H1 (cell line): ENCODE results near the gene AGBL1. TPM values are rescaled to one million over a fixed set of nuclear protein-coding genes. Genes with fewer than 3 reads are reported as not detected.
A peak's percentile ranks its signal among the peaks of the same experiment; 100 is the strongest.

ENCODE experiments used
- CTCF ChIA-PET: fragments of 300-600 bp; sonication (Branson Sonifier 250); formaldehyde crosslinking; loops from one replicate; lab custom pipeline; 2021; ENCODE audit not compliant: partially characterized antibody; lab: Charles Lee
- POLR2A ChIA-PET: fragments of 300-600 bp; sonication (Branson Sonifier 250); formaldehyde crosslinking; loops from one replicate; lab custom pipeline; 2021; ENCODE audit warnings: inconsistent platforms; ENCODE audit not compliant: partially characterized antibody; lab: Charles Lee
- DNase-seq, 2 experiments: peaks; one replicate each; pipeline versions ENCODE4 v3.0.0 to v3.0.0-alpha.2; 2010 to 2022; ENCODE audit warnings: low spot score in 2 of 2, low read depth in 1 of 2, mixed read lengths in 1 of 2
- FAIRE-seq: peaks from 2 replicates; lab custom pipeline; 2011; peaks lifted over from hg19 to GRCh38; lab: Jason Lieb, UNC
- H2AFZ ChIP-seq: 2 replicates; pipeline ENCODE4 v1.8.1; 2012; ENCODE audit warnings: low read length, inconsistent platforms
- H2AK5ac ChIP-seq: 2 replicates; pipeline ENCODE4 v1.6.1; 2013; ENCODE audit warnings: low read depth, low read length
- H2BK120ac ChIP-seq: replicated peaks from 2 replicates; pipeline ENCODE3; 2013; ENCODE audit warnings: low read depth, low read length, inconsistent platforms
- H2BK12ac ChIP-seq: 2 replicates; pipeline ENCODE4 v1.6.1; 2013; ENCODE audit warnings: low read depth, low read length
- H2BK15ac ChIP-seq: 2 replicates; pipeline ENCODE4 v1.6.1; 2013; ENCODE audit warnings: low read length
- H2BK20ac ChIP-seq: 2 replicates; pipeline ENCODE4 v1.6.1; 2013; ENCODE audit warnings: low read length
- H2BK5ac ChIP-seq: 2 replicates; pipeline ENCODE4 v1.6.1; 2013; ENCODE audit warnings: low read depth, low read length
- H3K14ac ChIP-seq: 2 replicates; pipeline ENCODE4 v1.6.1; 2013; ENCODE audit warnings: inconsistent platforms; ENCODE audit not compliant: insufficient read length
- H3K18ac ChIP-seq: 2 replicates; pipeline ENCODE4 v1.6.1; 2013; ENCODE audit warnings: low read length; ENCODE audit errors: extremely low read depth
- H3K23ac ChIP-seq: 2 replicates; pipeline ENCODE4 v1.6.1; 2013; ENCODE audit warnings: inconsistent platforms; ENCODE audit not compliant: insufficient read length
- H3K23me2 ChIP-seq: 2 replicates; pipeline ENCODE4 v1.6.1; 2013; ENCODE audit warnings: low read depth, low read length
- H3K27ac ChIP-seq: 2 replicates; pipeline ENCODE4 v1.6.1; 2011; ENCODE audit warnings: low read depth, low read length, inconsistent platforms
- H3K27me3 ChIP-seq, 4 experiments: replicated peaks in 1 of 4; 1 replicate in 1 of 4; 2 replicates in 3 of 4; pipeline versions ENCODE4 v1.6.1 to v1.8.1; 2011 to 2013; ENCODE audit warnings: low read length in 3 of 4, mild to moderate bottlenecking in 3 of 4, inconsistent platforms in 2 of 4, mixed read lengths in 2 of 4, moderate library complexity in 1 of 4; ENCODE audit not compliant: control insufficient read depth in 3 of 4, insufficient read depth in 3 of 4; ENCODE audit errors: extremely low read depth in 1 of 4
- H3K36me3 ChIP-seq, 4 experiments: 2 replicates each; pipeline versions ENCODE4 v1.6.1 to v1.8.1; 2011 to 2013; ENCODE audit warnings: mild to moderate bottlenecking in 4 of 4, low read length in 3 of 4, moderate library complexity in 2 of 4, control low read depth in 1 of 4, inconsistent platforms in 1 of 4; ENCODE audit not compliant: insufficient read depth in 4 of 4, control insufficient read depth in 2 of 4
- H3K4ac ChIP-seq: replicated peaks from 2 replicates; pipeline ENCODE3; 2013; ENCODE audit warnings: low read length, low read depth, mixed read lengths, inconsistent platforms; ENCODE audit not compliant: insufficient read length
- H3K4me1 ChIP-seq, 4 experiments: replicated peaks in 1 of 4; 1 replicate in 1 of 4; 2 replicates in 3 of 4; pipeline versions ENCODE4 v1.6.1 to v1.8.1; 2011 to 2013; ENCODE audit warnings: low read length in 3 of 4, inconsistent platforms in 2 of 4, mixed read lengths in 1 of 4; ENCODE audit not compliant: insufficient read depth in 4 of 4, control insufficient read depth in 3 of 4
- H3K4me2 ChIP-seq, 2 experiments: 2 replicates each; pipeline versions ENCODE4 v1.6.1 to v1.8.1; 2011 to 2013; ENCODE audit warnings: low read depth in 2 of 2, low read length in 2 of 2, control low read depth in 1 of 2, inconsistent platforms in 1 of 2, mild to moderate bottlenecking in 1 of 2; ENCODE audit not compliant: insufficient read depth in 1 of 2
- H3K4me3 ChIP-seq, 4 experiments: fragments of 200-600, 300-600 bp in 1 of 4; sonication (generic), shearing (Covaris generic), sonication (Bioruptor Twin) in 1 of 4; 2 replicates each; pipeline versions ENCODE4 v1.5.1 to v1.8.1; 2011 to 2016; ENCODE audit warnings: low read length in 4 of 4, low read depth in 3 of 4, control low read depth in 2 of 4, inconsistent platforms in 2 of 4, mild to moderate bottlenecking in 2 of 4, mixed read lengths in 1 of 4, moderate library complexity in 1 of 4; ENCODE audit not compliant: insufficient read depth in 2 of 4; ENCODE audit errors: extremely low read depth in 1 of 4
- H3K56ac ChIP-seq: replicated peaks from 2 replicates; pipeline ENCODE3; 2013; ENCODE audit warnings: low read depth, mild to moderate bottlenecking, mixed read lengths, low read length, inconsistent platforms; ENCODE audit not compliant: insufficient read length
- H3K79me1 ChIP-seq: 2 replicates; pipeline ENCODE4 v1.6.1; 2013; ENCODE audit warnings: low read depth, low read length, control low read depth
- H3K79me2 ChIP-seq, 2 experiments: 2 replicates each; pipeline versions ENCODE4 v1.6.1 to v1.8.1; 2012 to 2013; ENCODE audit warnings: low read length in 2 of 2, mild to moderate bottlenecking in 2 of 2, inconsistent platforms in 1 of 2; ENCODE audit not compliant: insufficient read depth in 2 of 2, control insufficient read depth in 1 of 2
- H3K9ac ChIP-seq, 4 experiments: replicated peaks in 1 of 4; 1 replicate in 1 of 4; 2 replicates in 3 of 4; pipeline versions ENCODE4 v1.6.1 to v1.8.1; 2011 to 2013; ENCODE audit warnings: low read depth in 3 of 4, low read length in 3 of 4, control low read depth in 2 of 4, mild to moderate bottlenecking in 2 of 4, moderate library complexity in 2 of 4, inconsistent platforms in 1 of 4; ENCODE audit errors: extremely low read depth in 1 of 4
- H3K9me3 ChIP-seq, 2 experiments: 2 replicates each; pipeline versions ENCODE4 v1.6.1 to v1.8.1; 2012 to 2013; ENCODE audit warnings: mild to moderate bottlenecking in 2 of 2, moderate library complexity in 2 of 2, control low read depth in 1 of 2, inconsistent platforms in 1 of 2, low read depth in 1 of 2, low read length in 1 of 2, mixed read lengths in 1 of 2; ENCODE audit not compliant: insufficient read depth in 2 of 2
- H4K20me1 ChIP-seq, 2 experiments: replicated peaks in 1 of 2; 2 replicates each; pipeline versions ENCODE3 to v1.8.1; 2011 to 2013; ENCODE audit warnings: inconsistent platforms in 2 of 2, low read length in 2 of 2, mild to moderate bottlenecking in 1 of 2; ENCODE audit not compliant: insufficient read depth in 2 of 2, control insufficient read depth in 1 of 2
- H4K5ac ChIP-seq: 2 replicates; pipeline ENCODE4 v1.6.1; 2013; ENCODE audit warnings: low read length, low read depth, mixed read lengths, inconsistent platforms; ENCODE audit not compliant: insufficient read length
- H4K8ac ChIP-seq: 2 replicates; pipeline ENCODE4 v1.8.0; 2013; ENCODE audit warnings: mild to moderate bottlenecking, moderate library complexity, low read length, inconsistent platforms; ENCODE audit not compliant: insufficient read depth; ENCODE audit errors: extremely low read depth
- H4K91ac ChIP-seq: replicated peaks from 2 replicates; pipeline ENCODE3; 2013; ENCODE audit warnings: low read length, mixed read lengths, inconsistent platforms; ENCODE audit not compliant: insufficient read length
- ASH2L ChIP-seq: fragments of 200-600, 300-600 bp; sonication (generic); IDR thresholded peaks from one replicate; pipeline ENCODE4 v1.7.1; 2017; ENCODE audit warnings: low read length
- CBX5 ChIP-seq: fragments of 300-800, 300-1000 bp; sonication (generic); IDR thresholded peaks from 2 replicates; pipeline ENCODE4 v1.7.1; 2016; ENCODE audit warnings: antibody characterized with exemption, low read length, low read depth
- CREB1 ChIP-seq: IDR thresholded peaks from 2 replicates; pipeline ENCODE4 v1.6.1; 2012; ENCODE audit warnings: inconsistent platforms
- FOSL1 ChIP-seq: IDR thresholded peaks from 2 replicates; pipeline ENCODE4 v1.6.1; 2011; ENCODE audit warnings: mild to moderate bottlenecking, low read depth, low read length, moderate library complexity; ENCODE audit not compliant: insufficient read depth
- GABPA ChIP-seq: IDR thresholded peaks from 2 replicates; pipeline ENCODE4 v1.6.1; 2011; ENCODE audit warnings: mild to moderate bottlenecking, low read length, moderate library complexity, borderline replicate concordance; ENCODE audit not compliant: insufficient read depth
- JUN ChIP-seq: IDR thresholded peaks from 2 replicates; pipeline ENCODE4 v1.6.1; 2011; ENCODE audit warnings: low read depth, mild to moderate bottlenecking, improper control_type of control experiment, low read length
- KDM1A ChIP-seq: fragments of 200-600, 300-600 bp; sonication (generic); IDR thresholded peaks from 2 replicates; pipeline ENCODE4 v1.7.1; 2016; ENCODE audit warnings: mild to moderate bottlenecking, low read length, borderline replicate concordance
- KDM4A ChIP-seq: IDR thresholded peaks from one replicate; pipeline ENCODE4 v1.7.1; 2012; ENCODE audit warnings: low read depth, mild to moderate bottlenecking, moderate library complexity, low read length, inconsistent platforms; ENCODE audit not compliant: severe bottlenecking
- NANOG ChIP-seq: IDR thresholded peaks from 2 replicates; pipeline ENCODE4 v1.6.1; 2011; ENCODE audit warnings: low read length, low read depth, mild to moderate bottlenecking, inconsistent platforms; ENCODE audit not compliant: insufficient read depth, poor library complexity, severe bottlenecking
- NRF1 ChIP-seq: IDR thresholded peaks from 2 replicates; pipeline ENCODE4 v1.6.1; 2011; ENCODE audit warnings: mild to moderate bottlenecking, low read depth, low read length, improper control_type of control experiment
- POLR2AphosphoS5 ChIP-seq: IDR thresholded peaks from 2 replicates; pipeline ENCODE4 v1.6.1; 2011; ENCODE audit warnings: low read depth, low read length
- RBBP5 ChIP-seq: IDR thresholded peaks from 2 replicates; pipeline ENCODE4 v1.7.1; 2012; ENCODE audit warnings: low read depth, mild to moderate bottlenecking, inconsistent platforms, low read length, moderate library complexity, borderline replicate concordance
- RNF2 ChIP-seq: fragments of 200-900, 300-1000 bp; sonication (generic); IDR thresholded peaks from 2 replicates; pipeline ENCODE4 v1.7.1; 2016; ENCODE audit warnings: borderline replicate concordance, low read depth, mild to moderate bottlenecking, antibody characterized with exemption, low read length; ENCODE audit not compliant: poor library complexity, severe bottlenecking; ENCODE audit errors: missing control alignments
- SP2 ChIP-seq: IDR thresholded peaks from 2 replicates; pipeline ENCODE4 v1.6.1; 2012; ENCODE audit warnings: mild to moderate bottlenecking, low read length, inconsistent platforms
- YY1 ChIP-seq: IDR thresholded peaks from 2 replicates; pipeline ENCODE4 v1.6.1; 2011; ENCODE audit warnings: low read depth, mild to moderate bottlenecking, low read length
- WGBS, 2 experiments: shearing (Covaris generic) in 1 of 2; methylation state at CpG; one replicate each; pipeline versions ENCODE4 v1.1.6 to v1.1.7; 2013 to 2015; ENCODE audit warnings: low lambda C conversion rate in 2 of 2, mixed read lengths in 2 of 2, inconsistent platforms in 1 of 2, low coverage in 1 of 2, missing lambda C conversion rate in 1 of 2; ENCODE audit not compliant: insufficient replicate concordance in 2 of 2, insufficient coverage in 1 of 2, insufficient read length in 1 of 2; ENCODE audit errors: extremely low coverage in 1 of 2, missing lambda C conversion rate in 1 of 2; 5-methylcytosine and 5-hydroxymethylcytosine counted together
- polyA plus RNA-seq, 7 experiments: library from polyadenylated mRNA; depleted of rRNA in 3 of 7; stranded (reverse) in 5 of 7; unstranded in 2 of 7; fragments of >200 nt in 5 of 7; fragments of 200-250 nt in 2 of 7; gene quantifications; 1 replicate in 5 of 7; 2 replicates in 1 of 7; 4 replicates in 1 of 7; pipeline versions ENCODE4 v1.2.1 to v1.2.3, GENCODE V29; 2011 to 2013; ENCODE audit warnings: missing spikeins in 2 of 7, mixed read lengths in 2 of 7
- total RNA-seq: library from RNA; stranded (reverse); fragmentation: NEBNext Ultra II Directional; extraction: Animal tissue kit (Norgen Biotek cat#: 25700); gene quantifications from 2 replicates; pipeline ENCODE4 v1.2.1, GENCODE V29; 2021

AGBL1 gene
- total and polyA plus RNA-seq, 2 of the 8 experiments (the other 6 are each of a cell fraction or from before 2014, with no cell fraction given): not detected

DNA sequence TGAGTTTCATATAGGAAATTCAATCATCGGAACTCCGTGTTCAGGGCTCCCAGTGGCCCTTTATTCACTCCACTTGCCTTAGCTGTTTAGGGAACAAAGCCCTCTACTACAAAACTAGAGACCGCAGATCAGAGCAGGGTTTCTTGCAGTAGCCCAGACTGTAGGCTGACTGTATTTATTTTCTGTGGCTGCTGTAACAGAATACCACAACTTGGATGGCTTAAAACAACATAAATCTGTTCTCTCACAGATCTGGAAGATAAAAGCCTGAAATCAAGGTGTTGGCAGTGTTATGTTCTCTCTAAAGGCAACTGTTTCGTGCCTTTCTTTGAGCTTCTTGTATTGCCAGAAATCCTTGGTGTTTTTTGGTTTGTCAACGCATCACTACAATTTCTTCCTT is 479.0 kb downstream of the AGBL1 start:
- H4K5ac ChIP-seq: no peak overlapping the region
- H2BK12ac ChIP-seq: no peak overlapping the region
- DNase-seq (no peak), FAIRE-seq (no peak)
- peak overlapping the region; percentile 41 for H2AFZ ChIP-seq
- no peaks in the 10 kb centered on the region for H3K9me3 ChIP-seq
- H3K14ac ChIP-seq: no peak overlapping the region
- no peak overlapping the region for H3K9ac ChIP-seq
- no peak overlapping the region for H2BK120ac ChIP-seq
- no peak overlapping the region for H2BK20ac ChIP-seq
- H3K23me2 ChIP-seq: no peaks in the 10 kb centered on the region
- no peak overlapping the region for H3K4me2 ChIP-seq
- no peak overlapping the region for H2BK15ac ChIP-seq
- ChIA-PET POLR2A (no interaction called here), CTCF (no interaction called here)
- peaks cover 0 to 2% (median 0%) of the 10 kb centered on the region in 4 experiments; a peak in 2 of 7 replicates for H3K4me1 ChIP-seq
- H3K56ac ChIP-seq: no peak overlapping the region
- no peak overlapping the region for H2BK5ac ChIP-seq
- H3K4me3 ChIP-seq: no peak overlapping the region
- H3K27ac ChIP-seq: no peak overlapping the region; the same call in 1 of the 2 replicates
- H3K79me1 ChIP-seq: no peaks in the 10 kb centered on the region
- H4K91ac ChIP-seq: no peak overlapping the region
- no peak overlapping the region for H2AK5ac ChIP-seq
- H4K20me1 ChIP-seq: no peaks in the 10 kb centered on the region
- WGBS, 2 experiments: 96% methylated on average over 5 of the region's 5 CpGs; no CpG with 5 or more reads in 1 of the 2 experiments
- H3K27me3 ChIP-seq: no peaks in the 10 kb centered on the region
- H3K4ac ChIP-seq: no peak overlapping the region
- no peak overlapping the region for H4K8ac ChIP-seq
- H3K23ac ChIP-seq: no peak overlapping the region
- no peaks in the 10 kb centered on the region for H3K79me2 ChIP-seq
- no peaks in the 10 kb centered on the region for H3K36me3 ChIP-seq
- H3K18ac ChIP-seq: no peak overlapping the region
- TF ChIP-seq RBBP5 (no peak), FOSL1 (no peak), RNF2 (no peak), GABPA (no peak), CREB1 (no peak), ASH2L (no peak), NANOG (no peak), KDM4A (no peak), YY1 (no peak), NRF1 (no peak), POLR2AphosphoS5 (no peak), JUN (no peak), SP2 (no peak), CBX5 (no peak), KDM1A (no peak)
